Skin epidermis (tissue), 12 donors: ENCODE data around the gene ABCG8.
A peak's percentile ranks its signal among the peaks of the same experiment; 100 is the strongest.
"Not testable (repeated sequence)": the region's sequence is repeated elsewhere in the genome, so short reads cannot be mapped to it uniquely, and the experiment has no call there.

ENCODE experiments used
- H3K27ac ChIP-seq, 21 experiments: fragments of 200-600 bp; sonication (generic) in 11 of 21; one replicate each; pipeline ENCODE4 v1.5.0; 2020; ENCODE audit warnings: mild to moderate bottlenecking in 3 of 21, inconsistent platforms in 2 of 21, moderate library complexity in 2 of 21
- H3K4me3 ChIP-seq, 7 experiments: fragments of 200-600 bp; sonication (generic) in 2 of 7; one replicate each; pipeline ENCODE4 v1.5.0; 2020; ENCODE audit warnings: inconsistent platforms in 2 of 7, mild to moderate bottlenecking in 2 of 7, moderate library complexity in 1 of 7

Gene ABCG8

DNA sequence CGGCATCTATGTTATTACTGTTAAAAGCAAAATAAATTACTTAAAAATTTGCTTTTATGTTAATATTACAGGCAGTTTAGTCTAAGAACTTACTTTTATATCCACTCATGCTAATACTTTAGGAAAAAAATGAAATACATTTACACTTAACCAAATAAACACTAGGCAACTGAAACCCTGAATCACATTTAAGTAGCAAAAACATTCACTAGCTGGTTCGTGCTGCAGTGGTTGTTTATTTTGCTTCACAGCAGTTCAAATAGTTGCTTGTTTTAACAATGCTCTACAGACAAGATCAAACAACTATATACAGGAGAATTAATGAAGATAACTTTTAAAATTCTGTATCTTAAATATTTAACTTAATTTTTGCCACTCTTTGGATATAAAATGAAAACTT is 60.8 kb downstream of the ABCG8 start:
- Histone ChIP-seq H3K27ac (no peak overlapping the region), H3K4me3 (no peak overlapping the region)

DNA sequence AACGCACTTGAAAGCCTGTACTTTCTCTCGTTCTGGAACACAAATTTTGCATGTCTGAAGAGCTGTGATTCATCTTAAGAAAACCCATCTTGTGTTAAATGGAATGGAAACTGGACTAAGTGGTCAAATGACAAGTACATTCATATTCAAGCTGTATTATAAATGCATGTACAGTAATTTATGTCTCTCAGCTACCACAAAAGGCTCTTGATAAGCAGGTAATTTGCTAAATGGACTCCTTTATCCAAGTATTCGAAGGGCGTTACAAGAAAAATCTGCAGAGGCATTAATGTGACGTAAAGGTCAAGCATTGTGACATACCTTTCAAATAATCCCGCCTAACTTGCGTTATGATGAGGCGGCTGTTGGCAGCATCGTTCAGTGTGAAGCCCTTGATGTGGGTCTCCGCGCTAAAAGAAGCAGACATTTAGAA is 66.6 kb downstream of the ABCG8 start:
- H3K4me3 ChIP-seq: no peak overlapping the region
- no peak overlapping the region for H3K27ac ChIP-seq

DNA sequence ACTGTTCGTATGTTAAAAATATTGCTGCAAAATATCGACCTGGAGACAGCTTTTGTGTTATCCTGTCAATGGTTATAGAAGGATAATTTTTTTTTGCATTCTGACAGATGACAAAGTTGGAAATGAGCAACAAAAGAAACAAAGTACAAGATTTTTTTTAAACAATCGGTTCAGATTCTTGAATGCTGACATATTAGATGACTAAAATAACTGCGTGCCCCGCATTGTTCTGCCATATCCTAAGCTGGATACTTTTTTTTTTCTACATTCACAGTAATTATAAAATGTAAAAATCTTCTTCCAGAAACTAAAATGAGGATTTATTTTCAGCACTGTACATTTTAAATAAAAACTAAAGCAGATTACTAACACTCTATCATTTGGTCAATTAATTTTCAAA is 67.1 kb downstream of the ABCG8 start:
- H3K27ac ChIP-seq: no peak overlapping the region
- no peak overlapping the region for H3K4me3 ChIP-seq

DNA sequence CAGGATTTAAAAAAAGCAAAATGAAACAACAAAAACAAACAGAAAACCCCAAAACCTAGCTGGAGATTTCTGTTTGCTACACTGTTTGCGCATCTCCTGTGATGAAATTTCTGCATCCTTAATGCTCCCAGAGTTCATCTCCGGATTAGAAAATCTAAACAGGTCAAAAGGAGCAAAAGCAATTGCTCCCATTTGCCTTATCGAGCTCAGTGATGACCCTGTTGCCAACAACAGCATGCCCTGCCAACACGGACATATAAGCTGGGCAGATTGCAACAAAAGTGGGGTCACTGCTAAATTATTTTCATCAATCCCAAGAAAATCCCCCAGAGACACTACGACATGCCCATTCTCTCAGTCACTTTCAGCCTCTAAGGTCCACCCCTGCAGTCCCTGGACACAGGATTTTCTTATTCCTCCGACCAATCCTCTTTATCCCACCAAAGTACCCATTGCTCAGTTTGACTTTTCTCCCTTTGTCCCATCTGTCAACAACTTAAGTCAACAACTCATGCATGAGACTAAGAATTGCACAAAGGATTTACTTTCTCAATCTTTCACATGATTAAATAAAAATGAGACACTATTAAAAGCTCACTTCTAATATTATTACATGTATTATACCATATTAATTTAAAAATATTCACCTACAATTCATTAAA is 67.8 kb downstream of the ABCG8 start:
- H3K27ac ChIP-seq: no peak overlapping the region
- H3K4me3 ChIP-seq: no peak overlapping the region

DNA sequence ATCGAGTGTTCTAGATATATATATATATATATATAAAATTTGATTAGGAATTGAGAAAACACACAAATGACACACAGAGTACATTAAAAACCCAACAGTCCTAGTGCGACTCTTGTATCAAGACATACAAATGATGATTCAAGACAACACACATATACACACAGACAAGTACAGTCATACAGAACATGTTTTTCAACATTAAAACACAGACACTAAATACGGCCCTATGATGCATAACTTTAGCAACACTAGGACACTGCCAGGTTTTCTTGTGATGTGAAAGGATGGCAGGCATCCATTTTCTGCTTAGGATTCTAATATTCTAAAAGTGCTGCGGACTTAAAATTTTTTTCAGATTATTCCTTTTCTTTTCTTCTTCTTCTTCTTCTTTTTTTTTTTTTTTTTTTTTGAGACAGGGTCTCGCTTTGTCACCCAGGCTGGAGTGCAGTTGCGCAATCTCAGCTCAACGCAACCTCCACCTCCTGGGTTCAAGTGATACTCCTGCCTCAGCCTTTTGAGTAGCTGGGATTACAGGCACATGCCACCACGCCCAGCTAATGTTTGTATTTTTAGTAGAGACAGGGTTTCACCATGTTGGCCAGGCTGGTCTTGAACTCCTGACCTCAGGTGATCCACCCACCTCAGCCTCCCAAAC is 72.5 kb downstream of the ABCG8 start:
- not testable (repeated sequence) for H3K27ac ChIP-seq

DNA sequence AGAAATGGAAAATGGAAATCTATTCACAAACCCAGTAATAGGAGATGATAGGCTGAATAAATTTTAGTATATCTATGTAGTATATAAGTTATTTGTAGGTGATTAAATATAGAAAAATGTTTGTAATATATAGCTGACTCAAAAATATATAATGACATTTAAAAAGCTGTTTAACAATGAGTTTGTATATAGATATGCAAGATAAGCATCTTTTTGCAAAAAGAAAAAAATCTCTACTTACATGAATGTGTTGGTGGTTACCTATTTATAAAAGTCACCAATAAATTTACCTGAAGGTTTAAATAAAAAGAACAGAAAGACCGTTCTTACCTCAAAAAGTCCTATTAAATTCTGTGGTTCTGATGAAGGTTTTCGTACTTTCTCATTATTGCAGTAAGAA is 85.7 kb downstream of the ABCG8 start:
- H3K4me3 ChIP-seq: no peak overlapping the region
- H3K27ac ChIP-seq: no peak overlapping the region

More for the DNA sequence above, 72.5 kb downstream of the ABCG8 start:
- H3K4me3 ChIP-seq: not testable (repeated sequence)

DNA sequence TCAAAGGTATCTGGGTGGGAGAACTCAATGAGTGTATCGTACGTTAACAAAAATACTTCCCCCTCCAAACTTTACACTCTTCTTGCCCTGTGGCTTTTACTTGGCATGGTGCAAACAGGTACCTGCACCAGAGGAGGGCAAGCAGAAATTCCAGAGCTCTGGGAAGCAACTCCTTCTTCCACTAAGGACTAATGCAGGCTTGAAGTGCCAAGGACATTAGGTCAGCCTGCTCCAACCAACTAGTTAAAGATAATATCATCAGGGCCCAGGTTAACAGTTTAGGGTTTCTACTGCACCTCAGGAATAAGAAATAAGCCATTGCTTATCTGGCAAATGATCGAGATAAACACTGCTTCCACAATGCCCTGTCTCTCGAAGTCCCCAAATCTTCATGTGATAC is 86.7 kb downstream of the ABCG8 start:
- no peak overlapping the region for H3K4me3 ChIP-seq

DNA sequence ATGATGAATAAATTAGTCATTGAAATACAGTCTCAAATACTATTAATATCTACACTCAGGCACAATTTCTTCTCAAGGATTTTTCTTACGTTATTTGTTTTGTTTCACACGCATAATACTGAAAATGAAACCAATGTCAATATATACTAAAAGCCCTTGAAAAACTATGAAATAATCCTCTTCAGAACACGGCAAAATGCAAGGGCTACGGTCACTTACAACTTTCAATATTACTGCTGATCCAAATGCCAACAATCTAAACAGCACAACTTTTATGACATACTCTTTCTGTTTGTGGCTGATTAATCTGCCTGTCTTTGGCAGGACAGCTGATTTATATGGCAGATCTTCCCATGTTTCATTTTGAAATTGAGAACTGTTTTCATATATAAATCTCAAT is 88.7 kb downstream of the ABCG8 start:
- Histone ChIP-seq H3K4me3 (no peak overlapping the region), H3K27ac (peak overlapping the region in 1 of 21 experiments; percentile 51)

More for the DNA sequence above, 86.7 kb downstream of the ABCG8 start:
- H3K27ac ChIP-seq: no peak overlapping the region

DNA sequence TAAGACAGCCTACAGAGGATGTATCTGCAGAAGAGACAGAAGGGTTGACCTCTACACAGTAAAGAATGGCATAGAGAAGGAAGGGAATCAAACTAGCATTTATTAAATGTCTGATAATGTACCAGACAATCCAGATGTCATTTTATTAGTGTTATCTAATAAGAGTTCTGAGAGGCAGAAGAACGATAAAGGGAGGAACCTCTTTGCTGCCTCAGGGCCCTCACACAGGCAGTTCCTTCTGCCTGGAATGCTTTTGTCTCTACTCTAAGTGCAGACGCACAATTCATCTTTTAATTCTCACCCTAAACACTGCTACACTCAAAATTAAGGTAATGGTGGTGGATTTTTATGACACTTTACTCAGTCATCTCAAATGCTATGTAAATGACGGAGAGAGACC is 92.5 kb downstream of the ABCG8 start:
- Histone ChIP-seq H3K4me3 (no peak overlapping the region), H3K27ac (no peak overlapping the region)
